HEK293T (cell line): ENCODE measurements around the gene NQO1.

Experiments used
- BHLHE40 ChIP-seq: fragments of 450-650 bp; IDR thresholded peaks from 2 replicates; pipeline ENCODE4 v1.6.1; 2016; ENCODE audit warnings: mild to moderate bottlenecking, moderate library complexity, borderline replicate concordance
- CTBP1 ChIP-seq: fragments of 450-650 bp; IDR thresholded peaks from 2 replicates; pipeline ENCODE4 v1.6.1; 2016; ENCODE audit warnings: borderline replicate concordance
- FOXM1 ChIP-seq: fragments of 450-650 bp; IDR thresholded peaks from 2 replicates; pipeline ENCODE4 v1.6.1; 2017; ENCODE audit warnings: mild to moderate bottlenecking, borderline replicate concordance
- ZNF384 ChIP-seq: fragments of 450-650 bp; IDR thresholded peaks from 2 replicates; pipeline ENCODE4 v1.6.1; 2016

- TF ChIP-seq CTBP1 (no peak), BHLHE40 (no peak), ZNF384 (no peak), FOXM1 (no peak)
Observed at GRCh38 chr16:69741951-69742904, 15.9 kb upstream of the NQO1 start.
